Neural crest cell (in vitro differentiated cells): Measurements from ENCODE around the gene SOHLH2. TPM values are rescaled to one million over a fixed set of nuclear protein-coding genes. Genes with fewer than 3 reads are reported as not detected.

Experiments used
- DNase-seq: peaks from one replicate; pipeline ENCODE4 v3.0.0; 2021; ENCODE audit warnings: low read depth, mixed read lengths, low spot score
- H3K27ac Mint-ChIP-seq: one replicate; pipeline ENCODE4 v1.8.0; 2021; ENCODE audit warnings: mild to moderate bottlenecking, mixed read lengths; ENCODE audit not compliant: unreplicated experiment
- H3K27me3 Mint-ChIP-seq: 2 replicates; pipeline ENCODE4 v1.8.0; 2021; ENCODE audit warnings: low read depth, mild to moderate bottlenecking, mixed read lengths
- H3K36me3 Mint-ChIP-seq: 2 replicates; pipeline ENCODE4 v1.8.0; 2021; ENCODE audit warnings: low read depth, mild to moderate bottlenecking, mixed read lengths
- H3K4me1 Mint-ChIP-seq: 2 replicates; pipeline ENCODE4 v1.8.0; 2021; ENCODE audit warnings: mixed read lengths
- H3K4me3 Mint-ChIP-seq: one replicate; pipeline ENCODE4 v1.8.0; 2021; ENCODE audit warnings: mild to moderate bottlenecking, mixed read lengths
- H3K9me3 Mint-ChIP-seq: 2 replicates; pipeline ENCODE4 v1.8.0; 2021; ENCODE audit warnings: mixed read lengths
- CTCF ChIP-seq: fragments of 200-600 bp; sonication (generic); conservative IDR thresholded peaks from 2 replicates; pipeline ENCODE4 v1.5.0; 2021; ENCODE audit warnings: antibody characterized with exemption, mild to moderate bottlenecking
- total RNA-seq: library from RNA; stranded (reverse); gene quantifications from 2 replicates; pipeline ENCODE4 v1.2.1, GENCODE V29; 2021

SOHLH2 gene
- total RNA-seq, 1 donor from 2014 or later = 0.21 TPM

DNA sequence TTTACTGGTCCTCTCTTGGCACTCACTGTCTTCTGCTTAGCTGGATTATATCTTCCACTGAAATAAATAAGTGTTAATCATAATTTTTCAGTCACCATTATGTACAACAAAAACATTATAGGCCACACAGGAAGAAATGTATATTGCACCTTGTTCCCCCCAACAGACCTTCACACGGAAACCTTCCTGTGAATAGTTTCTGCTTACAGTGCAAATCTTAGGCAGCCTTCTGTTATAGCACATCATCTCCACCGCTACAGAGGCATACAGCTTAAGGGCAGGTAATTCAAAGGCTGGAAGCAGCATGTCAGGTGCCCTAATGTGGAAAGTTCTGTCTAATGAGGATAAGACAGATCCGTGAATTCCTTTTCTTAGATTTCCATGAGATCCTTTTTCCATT lies 16.9 kb upstream of the SOHLH2 start:
- Mint-ChIP-seq H3K4me3 (no peak overlapping the region), H3K9me3 (peaks cover 3% of the 10 kb centered on the region), H3K27me3 (no peaks in the 10 kb centered on the region), H3K36me3 (peaks cover 4% of the 10 kb centered on the region), H3K4me1 (no peaks in the 10 kb centered on the region), H3K27ac (no peak overlapping the region)
- TF ChIP-seq CTCF = no peak
- DNase-seq = no peak

DNA sequence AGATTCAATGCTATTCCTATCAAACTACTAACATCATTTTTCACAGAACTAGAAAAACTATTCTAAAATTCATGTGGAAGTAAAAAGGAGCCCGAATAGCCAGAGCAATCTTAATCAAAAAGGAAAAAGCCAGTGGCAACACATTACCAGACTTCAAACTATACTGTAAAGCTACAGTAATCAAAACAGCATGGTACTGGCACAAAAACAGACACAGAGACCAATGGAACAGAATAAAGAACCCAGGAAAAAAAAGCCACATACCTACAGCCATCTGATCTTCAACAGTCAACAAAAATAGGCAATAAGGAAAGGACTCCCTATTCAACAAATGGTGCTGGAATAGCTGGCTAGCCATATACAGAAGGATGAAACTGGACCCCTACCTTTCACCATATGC lies 10.4 kb upstream of the SOHLH2 start:
- Mint-ChIP-seq H3K9me3 (peaks cover 5% of the 10 kb centered on the region), H3K4me1 (no peaks in the 10 kb centered on the region), H3K4me3 (no peak overlapping the region), H3K27ac (no peak overlapping the region), H3K36me3 (peaks cover 6% of the 10 kb centered on the region), H3K27me3 (no peaks in the 10 kb centered on the region)
- no peak for TF ChIP-seq CTCF
- no peak for DNase-seq

DNA sequence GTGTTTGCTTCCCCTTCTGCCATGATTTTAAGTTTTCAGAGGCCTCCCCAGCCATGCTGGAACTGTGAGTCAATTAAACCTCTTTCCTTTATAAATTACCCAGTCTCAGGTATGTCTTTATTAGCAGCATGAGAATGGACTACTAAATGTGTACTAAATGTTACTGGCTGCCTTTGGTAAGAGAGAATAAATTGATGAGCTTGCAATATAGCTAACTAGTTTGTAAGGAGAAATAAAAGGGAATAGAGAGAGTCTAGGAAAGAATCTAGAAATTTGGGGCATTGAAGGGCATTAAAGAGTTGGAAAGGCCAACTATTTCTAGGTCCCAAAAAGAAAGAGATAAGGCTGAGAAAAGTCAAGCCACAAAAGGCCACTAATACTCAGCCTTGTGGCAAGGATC lies 5.5 kb upstream of the SOHLH2 start:
- Mint-ChIP-seq H3K4me1 (no peaks in the 10 kb centered on the region), H3K27me3 (no peaks in the 10 kb centered on the region), H3K9me3 (peaks cover 9% of the 10 kb centered on the region), H3K27ac (no peak overlapping the region), H3K4me3 (no peak overlapping the region), H3K36me3 (peaks cover 4% of the 10 kb centered on the region)
- no peak for TF ChIP-seq CTCF
- DNase-seq = no peak

GRCh38 chr13:36217456-36217855 lies 3.1 kb upstream of the SOHLH2 start:
- no peaks in the 10 kb centered on the region for H3K4me1 Mint-ChIP-seq
- H3K27me3 Mint-ChIP-seq = no peaks in the 10 kb centered on the region
- no peak for DNase-seq
- peaks cover 4% of the 10 kb centered on the region for H3K9me3 Mint-ChIP-seq
- TF ChIP-seq CTCF = no peak
- no peak overlapping the region for H3K4me3 Mint-ChIP-seq
- H3K27ac Mint-ChIP-seq = no peak overlapping the region
- no peaks in the 10 kb centered on the region for H3K36me3 Mint-ChIP-seq

DNA sequence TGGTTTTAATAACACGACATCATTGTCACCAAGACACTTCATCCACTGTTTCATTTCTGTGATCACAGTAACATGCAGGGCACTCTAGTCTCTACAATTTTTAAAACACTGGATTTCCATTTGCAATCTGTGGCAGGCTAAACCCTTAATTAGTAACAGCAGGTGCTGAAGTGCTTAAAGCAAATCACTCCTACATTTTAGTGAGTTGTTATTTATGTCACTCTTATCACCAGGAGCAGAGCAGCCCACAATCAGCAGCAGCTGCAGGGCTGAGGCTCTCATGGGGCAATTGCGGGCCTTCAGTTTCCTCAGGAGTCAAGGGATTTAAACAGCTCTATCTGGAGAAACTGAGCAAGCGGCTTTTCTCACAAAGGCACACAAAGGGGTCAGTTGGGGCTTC lies 1.6 kb downstream of the SOHLH2 start:
- Mint-ChIP-seq H3K36me3 (no peaks in the 10 kb centered on the region), H3K9me3 (peaks cover 2% of the 10 kb centered on the region), H3K4me3 (no peak overlapping the region), H3K4me1 (no peaks in the 10 kb centered on the region), H3K27ac (no peak overlapping the region), H3K27me3 (no peaks in the 10 kb centered on the region)
- TF ChIP-seq CTCF = no peak
- no peak for DNase-seq

DNA sequence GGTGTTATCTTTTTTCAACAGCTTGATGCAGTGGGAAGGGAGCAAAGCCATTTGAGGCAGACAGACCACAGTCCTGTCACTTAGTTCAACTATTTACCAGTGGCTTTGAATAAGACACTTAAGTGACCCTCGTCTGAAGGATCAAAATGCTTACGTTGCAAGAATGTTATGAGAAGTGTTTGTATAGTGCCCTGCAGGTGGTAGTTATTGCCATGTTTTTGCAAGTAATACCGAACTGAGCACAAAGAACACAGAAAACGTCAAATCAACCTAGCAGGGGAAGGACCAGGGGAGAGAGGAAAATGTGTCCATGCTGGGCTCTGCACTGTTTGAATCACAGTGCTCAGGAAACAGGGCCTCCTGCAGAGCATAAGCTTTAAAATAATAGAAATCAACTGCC lies 2.8 kb downstream of the SOHLH2 start:
- TF ChIP-seq CTCF = no peak
- Mint-ChIP-seq H3K9me3 (peaks cover 2% of the 10 kb centered on the region), H3K4me3 (no peak overlapping the region), H3K27ac (no peak overlapping the region), H3K27me3 (no peaks in the 10 kb centered on the region), H3K4me1 (no peaks in the 10 kb centered on the region), H3K36me3 (no peaks in the 10 kb centered on the region)
- DNase-seq = no peak
